DOHH2 (cell line): ENCODE data around the gene ALDH3B1.

ENCODE experiments used
- H3F3A ChIP-seq: fragments of 200-600 bp; sonication (generic), shearing (Covaris generic); 2 replicates; pipeline ENCODE4 v1.6.0; 2016; ENCODE audit warnings: antibody characterized with exemption, mild to moderate bottlenecking; ENCODE audit not compliant: control insufficient read depth, insufficient read depth
- H3K27ac ChIP-seq: fragments of 200-600 bp; sonication (generic); 2 replicates; pipeline ENCODE4 v1.5.1; 2014; ENCODE audit warnings: low read depth, mild to moderate bottlenecking, low read length, moderate library complexity
- H3K27me3 ChIP-seq: fragments of 200-600 bp; sonication (generic); 2 replicates; pipeline ENCODE4 v1.6.1; 2014; ENCODE audit warnings: mild to moderate bottlenecking, low read length, mixed read lengths; ENCODE audit not compliant: control insufficient read depth
- H3K36me3 ChIP-seq: fragments of 200-600 bp; sonication (generic); 2 replicates; pipeline ENCODE4 v1.6.1; 2014; ENCODE audit warnings: mild to moderate bottlenecking, low read length, moderate library complexity, mixed read lengths; ENCODE audit not compliant: control insufficient read depth
- H3K4me1 ChIP-seq: fragments of 200-600 bp; sonication (generic); 2 replicates; pipeline ENCODE4 v1.6.1; 2014; ENCODE audit warnings: mild to moderate bottlenecking, low read length, mixed read lengths; ENCODE audit not compliant: control insufficient read depth
- H3K4me2 ChIP-seq: fragments of 200-600 bp; sonication (generic); 2 replicates; pipeline ENCODE4 v1.6.0; 2014; ENCODE audit warnings: mild to moderate bottlenecking, low read length, moderate library complexity
- H3K4me3 ChIP-seq: fragments of 200-600 bp; sonication (generic); 2 replicates; pipeline ENCODE4 v1.5.1; 2014; ENCODE audit warnings: mild to moderate bottlenecking, low read length, mixed read lengths
- H3K79me2 ChIP-seq: fragments of 200-600 bp; sonication (generic); 2 replicates; pipeline ENCODE4 v1.6.1; 2014; ENCODE audit warnings: mild to moderate bottlenecking, low read length, mixed read lengths; ENCODE audit not compliant: control insufficient read depth
- H3K9me2 ChIP-seq: fragments of 200-600 bp; sonication (generic); replicated peaks from 2 replicates; pipeline ENCODE4 v1.6.1; 2014; ENCODE audit warnings: mild to moderate bottlenecking, low read length, mixed read lengths; ENCODE audit not compliant: control insufficient read depth
- H3K9me3 ChIP-seq: fragments of 200-600 bp; sonication (generic); 2 replicates; pipeline ENCODE4 v1.6.1; 2014; ENCODE audit warnings: antibody characterized with exemption, low read length, mixed read lengths; ENCODE audit not compliant: control insufficient read depth, insufficient read depth
- H4K20me1 ChIP-seq: fragments of 200-600 bp; sonication (generic); 2 replicates; pipeline ENCODE4 v1.6.0; 2014; ENCODE audit warnings: low read depth, mild to moderate bottlenecking, antibody characterized with exemption, low read length, moderate library complexity; ENCODE audit not compliant: control insufficient read depth, insufficient read depth
- EZH2phosphoT487 ChIP-seq: fragments of 200-600 bp; sonication (generic); IDR thresholded peaks from 2 replicates; pipeline ENCODE4 v1.6.1; 2017; ENCODE audit warnings: borderline replicate concordance, mild to moderate bottlenecking, antibody characterized with exemption, low read length, moderate library complexity, mixed read lengths
- TF ChIP-seq, protein P1 (sequence below): fragments of 200-600 bp; sonication (generic); IDR thresholded peaks from one replicate; pipeline ENCODE4 v1.5.1; 2014; ENCODE audit warnings: antibody characterized with exemption, mild to moderate bottlenecking, low read depth, low read length; ENCODE audit not compliant: poor library complexity, severe bottlenecking

ALDH3B1 gene

DNA sequence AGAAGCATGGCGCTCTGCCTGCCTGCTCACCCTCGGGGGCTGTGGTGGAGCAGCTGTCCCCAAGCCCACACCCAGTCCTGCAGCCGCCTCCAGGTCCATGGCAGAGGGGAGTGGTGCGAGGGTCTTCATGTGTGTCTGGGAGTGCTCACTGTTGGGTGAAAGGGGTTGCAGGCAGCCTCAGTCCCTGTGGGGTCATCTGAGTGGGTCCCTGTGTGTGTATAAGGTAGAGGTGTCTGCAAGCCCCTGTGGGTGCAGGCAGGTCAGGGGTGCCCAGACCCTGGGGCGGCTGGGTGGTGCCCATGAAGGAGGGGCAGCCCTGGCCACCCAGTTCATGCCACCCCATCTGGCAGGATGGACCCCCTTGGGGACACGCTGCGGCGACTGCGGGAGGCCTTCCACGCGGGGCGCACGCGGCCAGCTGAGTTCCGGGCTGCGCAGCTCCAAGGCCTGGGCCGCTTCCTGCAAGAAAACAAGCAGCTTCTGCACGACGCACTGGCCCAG, 4.9 kb downstream of the ALDH3B1 start:
- no peaks in the 10 kb centered on the region for H3K27me3 ChIP-seq
- H3K9me3 ChIP-seq = no peaks in the 10 kb centered on the region
- TF ChIP-seq, protein P1, sequence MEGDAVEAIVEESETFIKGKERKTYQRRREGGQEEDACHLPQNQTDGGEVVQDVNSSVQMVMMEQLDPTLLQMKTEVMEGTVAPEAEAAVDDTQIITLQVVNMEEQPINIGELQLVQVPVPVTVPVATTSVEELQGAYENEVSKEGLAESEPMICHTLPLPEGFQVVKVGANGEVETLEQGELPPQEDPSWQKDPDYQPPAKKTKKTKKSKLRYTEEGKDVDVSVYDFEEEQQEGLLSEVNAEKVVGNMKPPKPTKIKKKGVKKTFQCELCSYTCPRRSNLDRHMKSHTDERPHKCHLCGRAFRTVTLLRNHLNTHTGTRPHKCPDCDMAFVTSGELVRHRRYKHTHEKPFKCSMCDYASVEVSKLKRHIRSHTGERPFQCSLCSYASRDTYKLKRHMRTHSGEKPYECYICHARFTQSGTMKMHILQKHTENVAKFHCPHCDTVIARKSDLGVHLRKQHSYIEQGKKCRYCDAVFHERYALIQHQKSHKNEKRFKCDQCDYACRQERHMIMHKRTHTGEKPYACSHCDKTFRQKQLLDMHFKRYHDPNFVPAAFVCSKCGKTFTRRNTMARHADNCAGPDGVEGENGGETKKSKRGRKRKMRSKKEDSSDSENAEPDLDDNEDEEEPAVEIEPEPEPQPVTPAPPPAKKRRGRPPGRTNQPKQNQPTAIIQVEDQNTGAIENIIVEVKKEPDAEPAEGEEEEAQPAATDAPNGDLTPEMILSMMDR = no peak
- TF ChIP-seq EZH2phosphoT487 = no peak
- no peaks in the 10 kb centered on the region for H3K79me2 ChIP-seq
- no peaks in the 10 kb centered on the region for H3F3A ChIP-seq
- H4K20me1 ChIP-seq = no peaks in the 10 kb centered on the region
- no peak overlapping the region for H3K4me2 ChIP-seq
- H3K9me2 ChIP-seq = no peaks in the 10 kb centered on the region
- no peak overlapping the region for H3K27ac ChIP-seq
- H3K4me3 ChIP-seq = no peak overlapping the region
- no peaks in the 10 kb centered on the region for H3K36me3 ChIP-seq
- H3K4me1 ChIP-seq = peaks cover 4% of the 10 kb centered on the region

DNA sequence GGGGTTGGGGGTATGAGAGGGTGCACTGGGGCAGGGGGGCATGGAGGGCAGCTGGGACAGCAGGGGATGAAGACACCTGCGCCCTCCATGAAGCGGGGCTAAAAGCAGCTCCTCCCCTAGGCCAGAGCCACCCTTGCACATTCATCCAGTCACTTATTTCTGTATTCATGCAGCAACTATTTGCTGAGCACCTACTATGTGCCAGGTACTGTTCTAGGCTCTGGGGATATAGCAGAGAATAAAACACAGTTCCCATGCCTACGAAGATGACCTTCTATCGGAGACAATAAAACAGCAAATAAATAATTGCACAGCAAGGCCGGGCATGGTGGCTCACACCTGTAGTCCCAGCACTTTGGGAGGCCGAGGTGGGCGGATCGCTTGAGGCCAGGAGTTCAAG, 5.3 kb downstream of the ALDH3B1 start:
- Histone ChIP-seq H3K27me3 (no peaks in the 10 kb centered on the region), H3K9me3 (no peaks in the 10 kb centered on the region), H3F3A (no peaks in the 10 kb centered on the region), H3K4me2 (no peak overlapping the region), H3K36me3 (no peaks in the 10 kb centered on the region), H3K79me2 (no peaks in the 10 kb centered on the region), H4K20me1 (no peaks in the 10 kb centered on the region), H3K4me3 (no peak overlapping the region), H3K4me1 (no peaks in the 10 kb centered on the region), H3K27ac (no peak overlapping the region), H3K9me2 (no peaks in the 10 kb centered on the region)
- no peak for TF ChIP-seq EZH2phosphoT487
- TF ChIP-seq, protein P1 = no peak

- no peak overlapping the region for H3K27ac ChIP-seq
- no peaks in the 10 kb centered on the region for H3K79me2 ChIP-seq
- H3K27me3 ChIP-seq = no peaks in the 10 kb centered on the region
- H3K4me1 ChIP-seq = no peaks in the 10 kb centered on the region
- H3K9me3 ChIP-seq = no peaks in the 10 kb centered on the region
- H3K36me3 ChIP-seq = no peaks in the 10 kb centered on the region
- H3F3A ChIP-seq = no peaks in the 10 kb centered on the region
- H4K20me1 ChIP-seq = no peaks in the 10 kb centered on the region
- no peak for TF ChIP-seq EZH2phosphoT487
- TF ChIP-seq, protein P1 = no peak
- H3K4me3 ChIP-seq = no peak overlapping the region
- H3K9me2 ChIP-seq = no peaks in the 10 kb centered on the region
- H3K4me2 ChIP-seq = no peak overlapping the region
These were observed 6.2 kb downstream of the ALDH3B1 start for GRCh38 chr11:68016161-68016903.
